Measurements from ENCODE around the gene TRPM6.

- TF ChIP-seq, protein P1, sequence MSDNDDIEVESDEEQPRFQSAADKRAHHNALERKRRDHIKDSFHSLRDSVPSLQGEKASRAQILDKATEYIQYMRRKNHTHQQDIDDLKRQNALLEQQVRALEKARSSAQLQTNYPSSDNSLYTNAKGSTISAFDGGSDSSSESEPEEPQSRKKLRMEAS (IDR thresholded peaks at IDR 0.05) = no peak
- no peak for TF ChIP-seq FOXM1 (IDR thresholded peaks at IDR 0.05; ENCODE audit: borderline replicate concordance, low read depth)
- no peak for TF ChIP-seq EGR1 (IDR thresholded peaks at IDR 0.05)
- TF ChIP-seq REST (IDR thresholded peaks at IDR 0.05; ENCODE audit: low read depth) = no peak
- TF ChIP-seq TAF1 (IDR thresholded peaks at IDR 0.05; ENCODE audit: low read depth) = no peak
- no peak for TF ChIP-seq USF1 (IDR thresholded peaks at IDR 0.05)
- no peak for TF ChIP-seq EP300 (IDR thresholded peaks at IDR 0.05; ENCODE audit: borderline replicate concordance)
- TF ChIP-seq CREB1 (IDR thresholded peaks at IDR 0.05; ENCODE audit: low read depth) = no peak
- no peak for TF ChIP-seq RAD21 (IDR thresholded peaks at IDR 0.05; ENCODE audit: low read depth)
Observed at GRCh38 chr9:74901001-74901400, 13.3 kb upstream of the TRPM6 start.

Data from Ishikawa (cell line).